Mesendoderm (in vitro differentiated cells): Measurements from ENCODE around the gene MRPL27.

ENCODE experiments used
- DNase-seq: peaks from one replicate; pipeline ENCODE4 v3.0.0; 2013
- H2AK5ac ChIP-seq: 2 replicates; pipeline ENCODE4 v1.6.1; 2013; ENCODE audit warnings: low read length, inconsistent platforms
- H2BK120ac ChIP-seq: 2 replicates; pipeline ENCODE4 v1.6.1; 2013; ENCODE audit warnings: low read depth, mild to moderate bottlenecking, low read length, moderate library complexity, mixed read lengths
- H2BK15ac ChIP-seq: replicated peaks from 2 replicates; pipeline ENCODE4 v1.6.1; 2013; ENCODE audit warnings: low read depth, mild to moderate bottlenecking, moderate library complexity
- H2BK5ac ChIP-seq: 2 replicates; pipeline ENCODE4 v1.6.1; 2013; ENCODE audit warnings: low read length, inconsistent platforms
- H3K18ac ChIP-seq: 2 replicates; pipeline ENCODE4 v1.6.1; 2013; ENCODE audit warnings: mild to moderate bottlenecking, low read length, mixed read lengths
- H3K23ac ChIP-seq: one replicate; pipeline ENCODE4 v1.6.1; 2013; ENCODE audit warnings: low read length
- H3K27ac ChIP-seq: 2 replicates; pipeline ENCODE4 v1.5.1; 2013; ENCODE audit warnings: low read depth, mild to moderate bottlenecking, inconsistent platforms, low read length, moderate library complexity
- H3K27me3 ChIP-seq: 2 replicates; pipeline ENCODE4 v1.6.1; 2013; ENCODE audit warnings: low read length, control low read depth, mild to moderate bottlenecking, inconsistent platforms; ENCODE audit not compliant: insufficient read depth, poor library complexity
- H3K36me3 ChIP-seq: 2 replicates; pipeline ENCODE4 v1.6.1; 2013; ENCODE audit warnings: low read length, inconsistent platforms; ENCODE audit not compliant: control insufficient read depth, insufficient read depth
- H3K4ac ChIP-seq: one replicate; pipeline ENCODE4 v1.6.1; 2013; ENCODE audit warnings: low read depth, mild to moderate bottlenecking, low read length, moderate library complexity
- H3K4me1 ChIP-seq: 2 replicates; pipeline ENCODE4 v1.6.1; 2013; ENCODE audit warnings: low read depth, low read length, inconsistent platforms; ENCODE audit not compliant: control insufficient read depth
- H3K4me2 ChIP-seq: 2 replicates; pipeline ENCODE4 v1.6.1; 2013; ENCODE audit warnings: low read length
- H3K4me3 ChIP-seq: 2 replicates; pipeline ENCODE4 v1.5.1; 2013; ENCODE audit warnings: mild to moderate bottlenecking, low read length
- H3K56ac ChIP-seq: one replicate; pipeline ENCODE4 v1.6.1; 2013; ENCODE audit warnings: low read length
- H3K79me1 ChIP-seq: 2 replicates; pipeline ENCODE4 v1.6.1; 2013; ENCODE audit warnings: low read length, inconsistent platforms
- H3K79me2 ChIP-seq: 2 replicates; pipeline ENCODE4 v1.6.1; 2013; ENCODE audit warnings: mild to moderate bottlenecking, low read length; ENCODE audit not compliant: control insufficient read depth, insufficient read depth
- H3K9ac ChIP-seq: 2 replicates; pipeline ENCODE4 v1.6.1; 2013; ENCODE audit warnings: low read length, inconsistent platforms
- H4K5ac ChIP-seq: one replicate; pipeline ENCODE4 v1.6.1; 2013; ENCODE audit warnings: low read length
- H4K8ac ChIP-seq: one replicate; pipeline ENCODE4 v1.6.1; 2013; ENCODE audit warnings: low read depth, mild to moderate bottlenecking, control low read depth, low read length, moderate library complexity
- WGBS: extraction: QIAGEN DNeasy Blood & Tissue Kit; methylation state at CpG from one replicate; pipeline ENCODE4 v1.1.7; 2013; ENCODE audit warnings: low lambda C conversion rate, missing lambda C conversion rate; ENCODE audit not compliant: insufficient coverage; ENCODE audit errors: extremely low coverage; 5-methylcytosine and 5-hydroxymethylcytosine counted together

MRPL27 gene

GRCh38 chr17:50358177-50358576 is 14.8 kb downstream of the MRPL27 start:
- Histone ChIP-seq H3K4me3 (no peak overlapping the region), H3K36me3 (peaks cover 2% of the 10 kb centered on the region), H4K5ac (no peak overlapping the region), H2BK5ac (no peak overlapping the region), H3K4me1 (no peaks in the 10 kb centered on the region), H3K18ac (no peak overlapping the region), H3K27ac (no peak overlapping the region), H3K27me3 (no peaks in the 10 kb centered on the region), H2BK120ac (no peak overlapping the region), H3K9ac (no peak overlapping the region), H2BK15ac (no peak overlapping the region), H3K4ac (no peak overlapping the region), H3K23ac (no peak overlapping the region), H4K8ac (no peak overlapping the region), H3K56ac (no peak overlapping the region), H3K4me2 (no peak overlapping the region), H2AK5ac (no peak overlapping the region), H3K79me2 (no peaks in the 10 kb centered on the region), H3K79me1 (no peaks in the 10 kb centered on the region)
- WGBS = no CpG with 5 or more reads among the region's 17 CpGs
- DNase-seq = no peak

DNA sequence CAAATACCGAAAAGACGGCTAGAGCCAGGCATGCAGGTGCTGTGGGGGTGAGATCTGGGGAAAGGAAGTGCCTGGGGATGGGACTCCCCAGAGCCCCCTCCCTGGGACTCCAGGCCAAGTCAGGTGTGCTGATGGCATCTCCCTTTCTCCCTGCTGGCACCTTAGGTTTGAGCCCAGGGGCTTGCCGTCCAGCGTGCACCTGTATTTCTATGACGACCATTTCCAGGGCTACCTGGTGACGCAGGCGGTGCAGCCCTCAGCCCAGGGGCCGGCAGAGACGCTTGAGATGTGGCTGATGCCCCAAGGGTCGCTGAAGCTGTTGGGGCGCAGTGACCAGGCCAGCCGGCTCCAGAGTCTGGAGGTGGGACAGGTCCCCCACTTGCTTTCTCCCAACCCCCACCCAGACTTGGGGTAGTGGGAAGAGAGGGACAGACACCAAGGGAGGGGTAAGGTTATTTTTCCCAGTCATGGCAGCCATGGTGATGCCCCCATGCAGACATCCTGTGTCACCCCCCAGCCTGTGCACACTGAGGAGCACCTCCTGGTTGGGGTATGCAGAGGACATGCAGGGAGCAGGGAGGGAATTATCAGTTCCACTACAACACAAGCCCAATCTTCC is 16.0 kb downstream of the MRPL27 start:
- Histone ChIP-seq H3K23ac (no peak overlapping the region), H2BK15ac (no peak overlapping the region), H3K79me1 (no peaks in the 10 kb centered on the region), H2BK120ac (no peak overlapping the region), H2BK5ac (no peak overlapping the region), H3K36me3 (peaks cover 2% of the 10 kb centered on the region), H3K9ac (no peak overlapping the region), H3K18ac (no peak overlapping the region), H3K4me2 (no peak overlapping the region), H2AK5ac (no peak overlapping the region), H3K4me1 (no peaks in the 10 kb centered on the region), H3K4me3 (no peak overlapping the region), H3K4ac (no peak overlapping the region), H3K56ac (no peak overlapping the region), H3K27ac (no peak overlapping the region), H4K8ac (no peak overlapping the region), H3K79me2 (no peaks in the 10 kb centered on the region), H3K27me3 (no peaks in the 10 kb centered on the region), H4K5ac (no peak overlapping the region)
- no peak for DNase-seq
- WGBS = no CpG with 5 or more reads among the region's 12 CpGs

GRCh38 chr17:50356418-50356817 is 16.6 kb downstream of the MRPL27 start:
- H3K4me3 ChIP-seq = no peak overlapping the region
- H2BK15ac ChIP-seq = no peak overlapping the region
- peaks cover 2% of the 10 kb centered on the region for H3K36me3 ChIP-seq
- no peaks in the 10 kb centered on the region for H3K79me1 ChIP-seq
- H3K56ac ChIP-seq = no peak overlapping the region
- H3K27ac ChIP-seq = no peak overlapping the region
- H3K4ac ChIP-seq = no peak overlapping the region
- H3K4me1 ChIP-seq = no peaks in the 10 kb centered on the region
- no peak overlapping the region for H2AK5ac ChIP-seq
- H2BK5ac ChIP-seq = no peak overlapping the region
- no peak overlapping the region for H3K4me2 ChIP-seq
- H3K9ac ChIP-seq = no peak overlapping the region
- no CpG with 5 or more reads among the region's 12 CpGs for WGBS
- H3K27me3 ChIP-seq = no peaks in the 10 kb centered on the region
- no peak for DNase-seq
- H3K18ac ChIP-seq = no peak overlapping the region
- no peak overlapping the region for H3K23ac ChIP-seq
- no peak overlapping the region for H4K8ac ChIP-seq
- H3K79me2 ChIP-seq = no peaks in the 10 kb centered on the region
- no peak overlapping the region for H4K5ac ChIP-seq
- H2BK120ac ChIP-seq = no peak overlapping the region

DNA sequence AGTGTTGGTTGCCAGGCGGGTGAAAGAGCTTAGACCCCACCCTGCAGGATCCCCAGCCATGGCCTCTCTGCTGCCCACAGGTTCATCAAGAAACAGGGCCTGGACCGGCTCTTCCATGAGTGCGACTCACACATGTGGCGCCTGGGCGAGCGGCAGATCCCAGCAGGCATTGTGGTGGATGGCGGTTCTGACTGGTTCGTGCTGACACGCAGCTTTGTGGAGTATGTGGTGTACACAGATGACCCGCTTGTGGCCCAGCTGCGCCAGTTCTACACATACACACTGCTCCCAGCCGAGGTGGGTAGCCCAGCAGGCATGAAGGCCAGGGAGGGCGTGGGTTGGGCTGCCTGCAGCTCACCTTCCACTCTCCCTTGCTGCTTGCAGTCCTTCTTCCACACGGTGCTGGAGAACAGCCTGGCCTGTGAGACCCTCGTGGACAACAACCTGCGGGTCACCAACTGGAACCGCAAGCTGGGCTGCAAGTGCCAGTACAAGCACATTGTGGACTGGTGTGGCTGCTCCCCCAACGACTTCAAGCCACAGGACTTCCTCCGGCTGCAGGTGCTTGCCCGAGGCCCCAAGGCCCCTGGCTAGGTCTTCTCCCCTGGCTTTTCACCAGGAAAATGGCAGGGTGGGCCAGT is 17.2 kb downstream of the MRPL27 start:
- Histone ChIP-seq H2BK5ac (no peak overlapping the region), H3K56ac (no peak overlapping the region), H4K8ac (no peak overlapping the region), H3K36me3 (peaks cover 2% of the 10 kb centered on the region), H3K18ac (no peak overlapping the region), H3K79me1 (no peaks in the 10 kb centered on the region), H3K4me1 (no peaks in the 10 kb centered on the region), H2BK15ac (no peak overlapping the region), H3K4ac (no peak overlapping the region), H3K4me3 (no peak overlapping the region), H3K79me2 (no peaks in the 10 kb centered on the region), H3K23ac (no peak overlapping the region), H2BK120ac (no peak overlapping the region), H3K27me3 (no peaks in the 10 kb centered on the region), H3K27ac (no peak overlapping the region), H4K5ac (no peak overlapping the region), H3K4me2 (no peak overlapping the region), H2AK5ac (no peak overlapping the region), H3K9ac (no peak overlapping the region)
- WGBS = no CpG with 5 or more reads among the region's 20 CpGs
- DNase-seq = no peak

DNA sequence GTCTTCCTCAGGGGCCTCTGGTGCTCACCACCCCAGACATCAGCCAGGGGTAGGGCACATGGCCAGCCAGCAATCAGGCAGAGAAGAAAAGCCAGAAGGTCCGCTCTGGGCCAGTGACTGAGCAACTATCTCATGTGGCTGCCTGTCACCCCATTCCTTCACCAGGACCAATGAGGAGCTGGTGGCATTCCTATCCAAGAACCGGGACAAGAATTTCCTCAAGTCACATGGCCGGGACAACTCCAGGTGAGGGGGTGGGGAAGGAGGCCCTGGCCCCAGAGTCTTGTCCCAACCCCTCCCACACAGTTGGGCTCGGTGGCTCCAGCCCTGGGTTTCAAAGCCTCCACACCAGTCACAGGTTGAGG is 17.7 kb downstream of the MRPL27 start:
- Histone ChIP-seq H3K9ac (no peak overlapping the region), H3K56ac (no peak overlapping the region), H2AK5ac (no peak overlapping the region), H3K79me1 (no peaks in the 10 kb centered on the region), H3K27ac (no peak overlapping the region), H4K8ac (no peak overlapping the region), H3K4me2 (no peak overlapping the region), H3K36me3 (peaks cover 2% of the 10 kb centered on the region), H3K23ac (no peak overlapping the region), H4K5ac (no peak overlapping the region), H3K18ac (no peak overlapping the region), H3K4ac (no peak overlapping the region), H3K4me1 (no peaks in the 10 kb centered on the region), H2BK15ac (no peak overlapping the region), H2BK5ac (no peak overlapping the region), H2BK120ac (no peak overlapping the region), H3K27me3 (no peaks in the 10 kb centered on the region), H3K4me3 (no peak overlapping the region), H3K79me2 (no peaks in the 10 kb centered on the region)
- WGBS = no CpG with 5 or more reads among the region's 4 CpGs
- no peak for DNase-seq

DNA sequence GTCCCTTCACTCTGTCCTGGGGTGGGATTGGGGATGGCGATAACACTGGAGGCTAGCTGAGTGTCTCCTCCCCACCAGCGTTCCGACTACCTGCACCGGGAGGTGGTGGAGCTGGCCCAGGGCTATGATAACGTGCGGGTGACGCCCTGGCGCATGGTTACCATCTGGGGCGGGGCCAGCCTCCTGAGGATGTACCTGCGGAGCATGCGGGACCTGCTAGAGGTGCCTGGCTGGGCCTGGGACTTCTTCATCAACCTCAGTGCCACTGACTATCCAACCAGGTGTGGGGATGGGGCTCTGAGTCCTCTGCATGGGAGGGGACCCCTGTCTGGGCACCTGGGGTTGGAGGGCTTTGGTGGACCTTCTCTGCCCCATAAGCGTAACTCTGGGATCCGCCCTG is 18.2 kb downstream of the MRPL27 start:
- no peak for DNase-seq

More for the DNA sequence above, 18.2 kb downstream of the MRPL27 start:
- no peak overlapping the region for H3K18ac ChIP-seq
- no peak overlapping the region for H3K4me3 ChIP-seq
- no CpG with 5 or more reads among the region's 13 CpGs for WGBS
- H2BK5ac ChIP-seq = no peak overlapping the region
- no peak overlapping the region for H2BK15ac ChIP-seq
- H4K5ac ChIP-seq = no peak overlapping the region
- no peak overlapping the region for H3K9ac ChIP-seq
- H3K79me2 ChIP-seq = no peaks in the 10 kb centered on the region
- no peak overlapping the region for H2AK5ac ChIP-seq
- H3K36me3 ChIP-seq = peaks cover 2% of the 10 kb centered on the region
- H3K27ac ChIP-seq = no peak overlapping the region
- no peak overlapping the region for H3K4me2 ChIP-seq
- no peak overlapping the region for H3K4ac ChIP-seq
- H3K27me3 ChIP-seq = no peaks in the 10 kb centered on the region
- no peak overlapping the region for H3K56ac ChIP-seq
- H3K79me1 ChIP-seq = no peaks in the 10 kb centered on the region
- no peak overlapping the region for H3K23ac ChIP-seq
- no peaks in the 10 kb centered on the region for H3K4me1 ChIP-seq
- no peak overlapping the region for H4K8ac ChIP-seq
- H2BK120ac ChIP-seq = no peak overlapping the region
